Fibroblast of the aortic adventitia (primary cell): Measurements from ENCODE around the gene CTNNA3. TPM values are rescaled to one million over a fixed set of nuclear protein-coding genes. Genes with fewer than 3 reads are reported as not detected.

Experiments
- DNase-seq: peaks from one replicate; pipeline ENCODE4 v3.0.0-alpha.2; 2010; ENCODE audit warnings: low read depth
- H3K4me3 ChIP-seq: 2 replicates; pipeline ENCODE4 v1.5.1; 2011; ENCODE audit warnings: low read depth, mild to moderate bottlenecking, control low read depth, low read length, moderate library complexity
- total RNA-seq: library from RNA; depleted of rRNA; stranded (reverse); fragments of >200 nt; gene quantifications from 2 replicates; pipeline ENCODE4 v1.2.3, GENCODE V29; 2012; ENCODE audit warnings: low replicate concordance
- TF ChIP-seq, protein P1 (sequence below): IDR thresholded peaks from 2 replicates; pipeline ENCODE4 v1.5.1; 2011; ENCODE audit warnings: mild to moderate bottlenecking, low read length, control low read depth, inconsistent platforms; ENCODE audit not compliant: insufficient read depth

The CTNNA3 gene
- total RNA-seq, 1 donor = not detected

DNA sequence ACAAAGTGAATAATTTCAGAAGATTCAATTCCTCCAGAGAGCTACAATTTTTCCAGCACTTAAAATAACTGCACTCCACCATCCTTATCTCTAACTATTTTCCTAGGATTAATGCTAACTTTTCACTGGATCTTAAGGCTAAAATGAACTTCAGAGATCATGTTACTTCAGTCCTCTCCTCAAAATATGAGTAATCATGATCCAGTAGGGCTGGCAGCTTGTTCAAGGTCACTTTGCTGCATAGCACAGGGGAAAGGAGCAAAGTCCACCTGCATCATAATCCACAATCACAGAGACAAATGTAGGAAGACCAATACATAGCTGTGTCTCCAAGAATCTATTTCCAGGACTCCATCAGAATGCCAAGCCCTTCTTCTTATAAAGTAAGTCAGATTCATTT is 619.9 kb downstream of the CTNNA3 start:
- no peak for DNase-seq
- TF ChIP-seq, protein P1, sequence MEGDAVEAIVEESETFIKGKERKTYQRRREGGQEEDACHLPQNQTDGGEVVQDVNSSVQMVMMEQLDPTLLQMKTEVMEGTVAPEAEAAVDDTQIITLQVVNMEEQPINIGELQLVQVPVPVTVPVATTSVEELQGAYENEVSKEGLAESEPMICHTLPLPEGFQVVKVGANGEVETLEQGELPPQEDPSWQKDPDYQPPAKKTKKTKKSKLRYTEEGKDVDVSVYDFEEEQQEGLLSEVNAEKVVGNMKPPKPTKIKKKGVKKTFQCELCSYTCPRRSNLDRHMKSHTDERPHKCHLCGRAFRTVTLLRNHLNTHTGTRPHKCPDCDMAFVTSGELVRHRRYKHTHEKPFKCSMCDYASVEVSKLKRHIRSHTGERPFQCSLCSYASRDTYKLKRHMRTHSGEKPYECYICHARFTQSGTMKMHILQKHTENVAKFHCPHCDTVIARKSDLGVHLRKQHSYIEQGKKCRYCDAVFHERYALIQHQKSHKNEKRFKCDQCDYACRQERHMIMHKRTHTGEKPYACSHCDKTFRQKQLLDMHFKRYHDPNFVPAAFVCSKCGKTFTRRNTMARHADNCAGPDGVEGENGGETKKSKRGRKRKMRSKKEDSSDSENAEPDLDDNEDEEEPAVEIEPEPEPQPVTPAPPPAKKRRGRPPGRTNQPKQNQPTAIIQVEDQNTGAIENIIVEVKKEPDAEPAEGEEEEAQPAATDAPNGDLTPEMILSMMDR = no peak
- H3K4me3 ChIP-seq = no peak overlapping the region

DNA sequence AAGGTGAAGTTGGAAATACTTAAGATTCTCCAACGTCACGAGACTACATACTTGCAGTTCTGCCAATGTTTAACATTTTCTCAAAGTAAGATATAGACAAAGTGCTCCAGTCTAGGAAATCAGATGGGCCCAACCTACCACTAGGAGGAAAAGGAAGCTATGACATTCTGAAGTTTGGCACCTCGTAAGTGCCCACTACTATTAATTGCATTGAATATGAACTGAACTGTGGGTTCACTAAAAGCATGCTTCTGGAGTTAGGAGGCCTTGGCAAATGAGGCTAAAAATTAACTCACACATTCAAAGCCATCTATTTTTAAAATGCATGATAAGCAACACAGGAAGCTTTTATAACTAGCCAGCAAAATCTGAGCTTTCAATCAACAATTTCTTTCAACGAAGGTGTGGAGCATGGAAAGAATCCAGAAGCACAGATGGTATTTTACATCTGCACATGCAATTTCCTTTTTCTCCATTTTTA is 620.5 kb downstream of the CTNNA3 start:
- DNase-seq = no peak
- no peak overlapping the region for H3K4me3 ChIP-seq
- TF ChIP-seq, protein P1 = no peak

DNA sequence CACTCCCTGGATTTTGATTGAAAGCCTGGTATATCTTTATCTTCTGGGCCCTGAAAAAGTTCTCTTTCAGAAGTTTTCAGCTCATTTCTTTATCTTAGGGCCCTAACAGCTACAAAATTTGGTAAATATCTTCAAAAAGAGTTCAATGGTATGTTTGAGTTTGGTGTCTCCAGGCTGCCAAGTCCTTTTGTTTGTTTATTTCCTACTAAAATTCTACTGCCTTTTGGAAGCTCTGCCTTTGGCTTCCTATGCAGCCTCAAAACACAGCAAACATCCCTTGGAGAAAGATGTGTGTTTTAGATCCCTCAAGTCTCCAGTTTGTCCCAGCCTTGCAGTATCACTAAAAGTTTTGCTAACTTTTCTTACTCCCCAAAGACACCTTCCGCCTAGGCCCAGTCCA is 623.3 kb downstream of the CTNNA3 start:
- H3K4me3 ChIP-seq = no peak overlapping the region
- DNase-seq = no peak
- TF ChIP-seq, protein P1 = no peak

DNA sequence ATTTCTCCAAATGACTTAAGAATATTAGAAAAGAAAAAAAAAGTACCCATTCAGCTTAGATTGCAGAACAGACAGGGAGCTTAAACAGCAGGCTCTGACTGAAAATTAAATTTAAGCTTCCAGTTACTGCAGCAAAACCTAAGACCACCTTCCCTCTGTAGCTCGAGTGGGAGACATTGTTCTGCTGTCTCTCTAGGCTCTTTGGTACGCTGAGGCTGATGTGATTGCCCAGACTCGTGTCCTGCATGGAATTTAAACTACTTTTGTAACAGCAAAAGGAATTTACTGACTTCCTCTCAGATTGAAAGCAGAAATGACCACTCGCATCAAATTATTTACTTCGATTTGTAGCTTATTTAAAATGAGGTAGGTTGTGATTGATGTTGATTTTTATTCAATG is 645.6 kb downstream of the CTNNA3 start:
- DNase-seq = no peak
- TF ChIP-seq, protein P1 = no peak
- H3K4me3 ChIP-seq = no peak overlapping the region

DNA sequence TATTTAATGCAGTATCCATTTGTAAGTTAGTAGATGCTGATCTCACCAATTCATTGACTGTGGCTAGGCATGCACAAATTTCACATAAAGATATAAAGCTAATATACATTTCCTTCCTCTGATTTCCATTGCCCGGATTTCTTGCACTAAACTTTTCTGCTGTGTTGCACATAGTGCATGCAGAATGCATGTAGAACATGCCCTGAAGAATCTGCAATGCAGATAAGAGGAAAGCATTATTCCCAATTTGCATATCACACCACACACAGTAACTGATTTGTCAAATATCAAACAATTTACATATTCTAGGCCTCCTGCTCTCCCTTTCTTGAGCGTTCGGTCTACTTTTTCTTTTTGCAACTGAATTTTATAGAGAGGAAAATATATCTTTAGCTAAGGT is 646.0 kb downstream of the CTNNA3 start:
- TF ChIP-seq, protein P1 = no peak

DNA sequence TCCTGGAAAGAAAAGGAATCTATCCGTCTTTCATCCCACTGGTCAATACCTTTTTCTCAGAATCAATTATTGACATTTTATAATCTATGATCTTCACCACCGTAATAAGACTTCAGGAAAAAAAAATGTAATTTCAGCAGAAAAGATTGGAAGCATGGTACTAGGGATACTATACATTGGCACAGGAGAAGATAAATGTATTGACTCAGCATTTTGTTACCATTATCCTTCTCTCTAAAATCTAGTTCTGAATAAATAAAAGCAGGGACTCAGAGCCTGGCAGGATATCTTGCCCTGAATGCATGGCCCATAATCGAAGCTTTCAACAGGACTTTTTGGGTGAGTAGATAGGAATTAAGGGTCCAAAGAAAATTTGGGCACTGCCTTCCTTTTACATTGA is 649.5 kb downstream of the CTNNA3 start:
- no peak for DNase-seq
- TF ChIP-seq, protein P1 = no peak
- no peak overlapping the region for H3K4me3 ChIP-seq

More for the DNA sequence above, 646.0 kb downstream of the CTNNA3 start:
- DNase-seq = no peak
- H3K4me3 ChIP-seq = no peak overlapping the region

DNA sequence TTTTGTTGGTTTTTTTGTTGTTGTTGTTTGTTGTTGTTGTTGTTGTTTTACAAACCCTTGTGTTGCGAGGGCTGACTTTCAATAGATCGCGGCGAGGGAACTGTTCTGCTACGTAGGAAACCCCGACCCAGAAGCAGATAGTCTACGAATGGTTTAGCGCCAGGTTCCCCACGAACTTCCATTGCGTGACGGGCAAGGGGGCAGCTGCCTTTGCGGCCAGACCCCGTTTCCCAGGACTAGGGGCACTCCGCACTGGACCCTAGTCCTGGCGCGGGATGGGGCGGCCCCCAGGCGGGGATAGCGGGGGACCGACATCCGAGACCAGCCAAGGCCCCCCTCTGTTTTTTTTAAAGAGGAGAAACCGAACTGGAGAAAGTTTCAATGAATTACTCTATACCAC is 650.6 kb downstream of the CTNNA3 start:
- DNase-seq = no peak
- TF ChIP-seq, protein P1 = no peak
- H3K4me3 ChIP-seq = no peak overlapping the region
